ENCODE data around the gene PLCH2. TPM values are rescaled to one million over a fixed set of nuclear protein-coding genes. Genes with fewer than 3 reads are reported as not detected.

PLCH2 gene
- total RNA-seq, 1 donor from 2014 or later = 0.16 TPM

DNA sequence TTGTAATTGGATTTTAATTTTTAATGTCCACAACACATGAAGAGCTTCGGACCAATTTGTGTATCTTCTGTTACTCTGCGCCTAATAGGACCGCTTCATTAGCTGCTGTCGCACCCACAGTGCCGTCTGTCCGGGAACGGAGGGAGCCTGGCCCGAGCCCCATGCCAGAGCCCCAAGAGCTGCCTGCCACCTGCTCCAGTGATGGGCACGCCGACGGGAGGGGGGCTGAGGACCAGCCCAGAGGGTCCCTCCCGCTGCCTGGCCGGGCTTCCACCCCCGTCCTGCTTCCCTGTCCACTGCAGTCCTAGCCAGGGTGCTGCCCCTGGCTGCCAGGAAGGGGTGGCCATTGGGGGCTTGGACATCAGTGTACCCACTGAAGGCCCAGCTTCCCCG is 30.3 kb upstream of the PLCH2 start:
- H3K9me3 ChIP-seq (replicated peaks) = no peaks in the 10 kb centered on the region
- H3K36me3 ChIP-seq = no peaks in the 10 kb centered on the region
- no peak overlapping the region for H3K27ac ChIP-seq (replicated peaks)
- DNase-seq = no peak
- intact Hi-C loops (cut with micrococcal nuclease) = no loop called here
- no peak overlapping the region for H3K4me3 ChIP-seq
- no peak for TF ChIP-seq CTCF (IDR thresholded peaks at IDR 0.05; ENCODE audit: borderline replicate concordance)
- no peaks in the 10 kb centered on the region for H3K4me1 ChIP-seq
- peaks cover 96% of the 10 kb centered on the region for H3K27me3 ChIP-seq (ENCODE audit: low read depth)

DNA sequence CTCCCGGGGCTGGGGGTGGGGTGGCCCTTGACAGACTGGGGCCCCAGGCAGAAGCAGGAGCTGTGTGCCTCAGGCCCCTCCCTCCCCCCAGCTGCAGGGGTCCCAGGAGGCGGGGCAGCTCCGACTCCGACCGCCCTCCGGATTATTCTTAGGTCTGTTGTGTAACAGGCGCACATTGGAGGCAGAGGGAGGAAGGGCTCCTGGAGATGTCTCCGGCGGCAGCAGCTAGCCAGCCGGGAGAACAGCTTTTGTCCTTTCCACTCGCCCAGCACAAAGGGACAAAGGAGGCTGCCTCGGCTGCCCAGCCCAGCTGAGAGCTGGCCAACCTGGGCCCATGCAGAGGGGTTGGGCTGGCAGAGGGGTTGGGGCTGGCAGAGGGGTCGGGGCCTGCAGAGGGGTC is 29.7 kb upstream of the PLCH2 start:
- no peak overlapping the region for H3K27ac ChIP-seq (replicated peaks)
- no peaks in the 10 kb centered on the region for H3K9me3 ChIP-seq (replicated peaks)
- H3K4me3 ChIP-seq = no peak overlapping the region
- intact Hi-C loops (cut with micrococcal nuclease) = no loop called here
- H3K27me3 ChIP-seq (ENCODE audit: low read depth) = peaks cover 96% of the 10 kb centered on the region
- no peak for TF ChIP-seq CTCF (IDR thresholded peaks at IDR 0.05; ENCODE audit: borderline replicate concordance)
- H3K4me1 ChIP-seq = no peaks in the 10 kb centered on the region
- no peak for DNase-seq
- no peaks in the 10 kb centered on the region for H3K36me3 ChIP-seq

GRCh38 chr1:2446861-2447260 is 29.2 kb upstream of the PLCH2 start:
- no peaks in the 10 kb centered on the region for H3K36me3 ChIP-seq
- no peak for TF ChIP-seq CTCF (IDR thresholded peaks at IDR 0.05; ENCODE audit: borderline replicate concordance)
- intact Hi-C loops (cut with micrococcal nuclease) = no loop called here
- H3K27ac ChIP-seq (replicated peaks) = no peak overlapping the region
- H3K9me3 ChIP-seq (replicated peaks) = no peaks in the 10 kb centered on the region
- peaks cover 96% of the 10 kb centered on the region for H3K27me3 ChIP-seq (ENCODE audit: low read depth)
- H3K4me3 ChIP-seq = no peak overlapping the region
- no peaks in the 10 kb centered on the region for H3K4me1 ChIP-seq
- no peak for DNase-seq

DNA sequence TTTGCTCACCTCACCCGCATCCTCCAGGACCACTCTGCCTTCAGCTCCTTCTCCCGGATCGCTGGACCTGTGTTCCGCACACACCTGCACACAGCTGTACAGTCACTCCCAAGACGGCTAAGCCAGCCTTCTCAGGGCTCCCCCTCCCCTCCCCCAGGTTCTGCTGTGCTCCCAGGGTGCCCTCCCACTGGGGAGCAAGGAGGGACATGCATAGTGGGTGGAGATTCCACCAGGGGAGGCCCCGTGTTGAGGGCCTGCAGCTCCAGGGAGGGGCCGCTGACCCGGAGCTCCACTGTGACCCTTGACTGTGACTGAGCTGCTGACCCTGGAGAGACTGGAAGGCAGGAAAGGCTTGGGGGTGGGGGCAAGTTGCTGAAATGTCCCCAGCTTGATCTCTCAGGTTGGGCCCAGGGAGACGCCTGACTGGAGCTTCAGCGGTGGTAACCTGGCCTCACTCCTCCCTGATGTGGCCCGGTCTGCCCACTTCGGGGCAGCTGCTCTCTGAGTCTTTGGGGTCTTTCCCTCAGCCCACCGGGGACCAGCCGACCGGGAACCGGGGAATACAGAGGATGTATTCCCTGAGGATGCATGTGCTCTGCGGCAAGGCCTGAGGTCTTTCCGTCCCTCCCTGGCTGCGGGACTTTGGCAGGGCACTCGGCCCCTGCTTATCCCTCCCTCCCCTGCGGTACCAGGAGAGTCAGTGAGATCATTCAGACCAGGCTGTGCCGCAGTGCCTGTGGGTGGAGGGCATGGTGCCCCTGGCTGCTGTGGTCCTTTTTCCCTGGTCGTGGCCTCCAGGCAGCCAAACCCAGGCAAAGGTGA is 28.6 kb upstream of the PLCH2 start:
- TF ChIP-seq CTCF (IDR thresholded peaks at IDR 0.05; ENCODE audit: borderline replicate concordance) = no peak
- no peak for DNase-seq
- Histone ChIP-seq H3K27me3 (ENCODE audit: low read depth) (peaks cover 96% of the 10 kb centered on the region), H3K27ac (replicated peaks) (no peak overlapping the region), H3K9me3 (replicated peaks) (no peaks in the 10 kb centered on the region), H3K4me3 (no peak overlapping the region), H3K4me1 (no peaks in the 10 kb centered on the region), H3K36me3 (no peaks in the 10 kb centered on the region)
- intact Hi-C loops (cut with micrococcal nuclease) = no loop called here

DNA sequence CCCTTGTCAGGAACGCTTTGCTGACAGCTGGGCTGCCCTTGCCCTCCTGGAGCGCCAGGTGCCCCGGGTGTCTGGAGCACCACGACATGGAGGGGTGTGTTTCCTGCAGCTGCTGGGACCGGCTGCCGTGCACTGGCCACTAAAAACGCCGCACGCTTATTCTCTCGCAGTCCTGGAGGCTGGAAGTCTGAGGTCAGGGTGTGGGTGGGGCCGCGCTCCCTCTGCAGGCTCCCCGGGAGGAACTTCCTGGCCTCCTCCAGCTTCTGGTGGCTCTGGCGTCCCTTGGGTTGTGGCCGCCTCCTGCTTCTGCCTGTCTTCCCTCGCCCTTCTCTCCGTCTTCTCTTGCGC is 28.0 kb upstream of the PLCH2 start:
- Histone ChIP-seq H3K27ac (replicated peaks) (no peak overlapping the region), H3K9me3 (replicated peaks) (no peaks in the 10 kb centered on the region), H3K4me1 (no peaks in the 10 kb centered on the region), H3K27me3 (ENCODE audit: low read depth) (peaks cover 96% of the 10 kb centered on the region), H3K4me3 (no peak overlapping the region), H3K36me3 (no peaks in the 10 kb centered on the region)
- intact Hi-C loops (cut with micrococcal nuclease) = no loop called here
- no peak for DNase-seq
- TF ChIP-seq CTCF (IDR thresholded peaks at IDR 0.05; ENCODE audit: borderline replicate concordance) = no peak

Data from left ventricle myocardium inferior (tissue), 1 donor.